ENCODE results near the gene SPAG9.

Gene SPAG9

GRCh38 chr17:50935221-50935995, 185.3 kb downstream of the SPAG9 start:
- Histone ChIP-seq H2AK5ac (ENCODE audit: low read length) (no peak overlapping the region), H2BK5ac (ENCODE audit: low read length) (no peak overlapping the region), H3K27me3 (ENCODE audit: insufficient read depth, low read length, poor library complexity) (no peaks in the 10 kb centered on the region), H3K56ac (ENCODE audit: low read length) (no peak overlapping the region), H3K79me2 (ENCODE audit: control insufficient read depth, insufficient read depth, low read length) (no peaks in the 10 kb centered on the region), H3K9ac (ENCODE audit: low read length) (no peak overlapping the region), H4K5ac (ENCODE audit: low read length) (no peak overlapping the region), H2BK15ac (replicated peaks; ENCODE audit: low read depth) (no peak overlapping the region), H3K18ac (ENCODE audit: low read length) (no peak overlapping the region), H3K23ac (ENCODE audit: low read length) (no peak overlapping the region), H3K36me3 (ENCODE audit: control insufficient read depth, insufficient read depth, low read length) (no peaks in the 10 kb centered on the region), H3K27ac (ENCODE audit: low read depth, low read length) (no peak overlapping the region), H2BK120ac (ENCODE audit: low read depth, low read length) (no peak overlapping the region), H3K4ac (ENCODE audit: low read depth, low read length) (no peak overlapping the region), H3K4me1 (ENCODE audit: control insufficient read depth, low read depth, low read length) (no peaks in the 10 kb centered on the region), H4K8ac (ENCODE audit: low read depth, low read length) (no peak overlapping the region), H3K4me3 (ENCODE audit: low read length) (no peak overlapping the region), H3K4me2 (ENCODE audit: low read length) (no peak overlapping the region), H3K79me1 (ENCODE audit: low read length) (no peaks in the 10 kb centered on the region)
- no peak for DNase-seq
- WGBS (ENCODE audit: extremely low coverage, insufficient coverage, low lambda C conversion rate): no CpG with 5 or more reads among the region's 16 CpGs

DNA sequence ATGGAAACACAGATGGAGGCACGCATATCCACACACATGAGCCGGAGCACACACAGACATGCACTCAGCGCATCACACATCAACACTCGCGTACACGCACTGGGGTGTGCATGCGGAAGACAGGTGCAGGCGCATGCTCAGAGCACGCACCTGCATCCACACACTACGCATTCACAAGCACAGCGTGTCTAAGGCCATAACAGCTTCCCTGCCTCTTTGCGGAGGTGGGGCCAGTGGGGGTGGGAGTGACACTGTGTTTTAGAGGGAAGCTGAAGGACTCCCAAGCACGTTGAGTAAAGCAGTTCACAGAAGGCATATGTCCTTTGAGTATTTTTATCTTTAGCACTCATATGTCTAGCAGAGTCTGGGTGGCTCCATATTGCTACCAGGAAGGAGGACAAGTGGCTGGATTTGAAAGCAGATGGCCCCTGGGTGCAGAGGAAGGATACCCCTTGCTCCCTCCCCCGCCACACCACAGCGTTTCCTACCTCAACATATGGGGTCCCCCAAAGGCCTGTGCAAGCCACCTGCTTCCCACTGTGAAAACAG, 185.9 kb downstream of the SPAG9 start:
- Histone ChIP-seq H3K27ac (ENCODE audit: low read depth, low read length) (no peak overlapping the region), H3K23ac (ENCODE audit: low read length) (no peak overlapping the region), H2AK5ac (ENCODE audit: low read length) (no peak overlapping the region), H3K4me1 (ENCODE audit: control insufficient read depth, low read depth, low read length) (no peaks in the 10 kb centered on the region), H4K5ac (ENCODE audit: low read length) (no peak overlapping the region), H3K27me3 (ENCODE audit: insufficient read depth, low read length, poor library complexity) (no peaks in the 10 kb centered on the region), H2BK120ac (ENCODE audit: low read depth, low read length) (no peak overlapping the region), H3K4me2 (ENCODE audit: low read length) (no peak overlapping the region), H3K79me2 (ENCODE audit: control insufficient read depth, insufficient read depth, low read length) (no peaks in the 10 kb centered on the region), H3K4me3 (ENCODE audit: low read length) (no peak overlapping the region), H2BK15ac (replicated peaks; ENCODE audit: low read depth) (no peak overlapping the region), H3K18ac (ENCODE audit: low read length) (no peak overlapping the region), H2BK5ac (ENCODE audit: low read length) (no peak overlapping the region), H3K79me1 (ENCODE audit: low read length) (no peaks in the 10 kb centered on the region), H4K8ac (ENCODE audit: low read depth, low read length) (no peak overlapping the region), H3K4ac (ENCODE audit: low read depth, low read length) (no peak overlapping the region), H3K36me3 (ENCODE audit: control insufficient read depth, insufficient read depth, low read length) (no peaks in the 10 kb centered on the region), H3K9ac (ENCODE audit: low read length) (no peak overlapping the region), H3K56ac (ENCODE audit: low read length) (no peak overlapping the region)
- no peak for DNase-seq
- WGBS (ENCODE audit: extremely low coverage, insufficient coverage, low lambda C conversion rate): no CpG with 5 or more reads among the region's 15 CpGs

- no CpG with 5 or more reads among the region's 4 CpGs for WGBS (ENCODE audit: extremely low coverage, insufficient coverage, low lambda C conversion rate)
- H3K18ac ChIP-seq (ENCODE audit: low read length): no peak overlapping the region
Measured at GRCh38 chr17:50934161-50934560, 186.5 kb downstream of the SPAG9 start.

DNA sequence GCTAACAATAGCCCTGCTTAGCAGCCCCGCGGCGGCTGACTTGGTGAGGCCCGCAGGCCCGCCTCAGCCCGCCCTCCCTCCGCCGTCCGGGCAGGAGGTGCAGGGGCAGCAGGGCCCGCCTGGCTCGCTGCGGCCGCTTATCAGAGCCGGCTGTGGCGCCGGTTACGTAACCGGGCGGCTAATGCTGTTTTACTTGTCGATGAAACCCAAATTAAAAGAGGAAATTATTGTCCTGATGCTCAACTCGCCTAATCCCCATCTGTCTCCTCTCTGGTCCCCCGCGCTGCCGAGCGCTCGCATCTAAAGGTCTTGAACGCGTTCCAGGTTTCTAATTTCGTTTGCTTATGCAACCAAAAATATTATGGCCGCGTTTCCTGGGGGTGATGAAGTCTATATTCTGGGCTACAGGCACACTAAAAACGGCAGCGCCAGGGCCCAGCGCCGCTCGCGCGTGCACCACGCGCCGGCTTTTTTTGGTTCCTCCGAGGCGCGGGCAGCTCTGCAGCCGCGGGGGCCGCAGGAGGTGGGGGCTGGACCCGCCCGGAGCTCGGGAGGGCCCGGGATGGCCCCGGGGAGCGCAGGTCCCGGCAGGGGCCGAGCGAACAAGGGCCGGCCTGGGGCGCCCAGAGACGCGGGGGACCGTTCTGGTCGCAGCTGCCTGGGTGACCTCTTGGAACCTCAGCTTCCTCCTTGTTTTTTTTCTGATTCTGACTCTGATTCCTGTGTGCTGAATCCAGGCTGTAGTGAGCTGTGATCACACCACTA, 189.3 kb downstream of the SPAG9 start:
- H3K36me3 ChIP-seq (ENCODE audit: control insufficient read depth, insufficient read depth, low read length): no peaks in the 10 kb centered on the region

More at GRCh38 chr17:50934161-50934560, 186.5 kb downstream of the SPAG9 start:
- H3K4ac ChIP-seq (ENCODE audit: low read depth, low read length): no peak overlapping the region
- no peaks in the 10 kb centered on the region for H3K27me3 ChIP-seq (ENCODE audit: insufficient read depth, low read length, poor library complexity)
- H4K5ac ChIP-seq (ENCODE audit: low read length): no peak overlapping the region
- no peak overlapping the region for H2BK120ac ChIP-seq (ENCODE audit: low read depth, low read length)
- DNase-seq: no peak
- H2BK5ac ChIP-seq (ENCODE audit: low read length): no peak overlapping the region
- H3K4me3 ChIP-seq (ENCODE audit: low read length): no peak overlapping the region
- H2BK15ac ChIP-seq (replicated peaks; ENCODE audit: low read depth): no peak overlapping the region
- H3K23ac ChIP-seq (ENCODE audit: low read length): no peak overlapping the region
- no peaks in the 10 kb centered on the region for H3K36me3 ChIP-seq (ENCODE audit: control insufficient read depth, insufficient read depth, low read length)
- H3K9ac ChIP-seq (ENCODE audit: low read length): no peak overlapping the region
- H3K79me2 ChIP-seq (ENCODE audit: control insufficient read depth, insufficient read depth, low read length): no peaks in the 10 kb centered on the region
- H3K4me1 ChIP-seq (ENCODE audit: control insufficient read depth, low read depth, low read length): no peaks in the 10 kb centered on the region
- no peaks in the 10 kb centered on the region for H3K79me1 ChIP-seq (ENCODE audit: low read length)
- H3K27ac ChIP-seq (ENCODE audit: low read depth, low read length): no peak overlapping the region
- no peak overlapping the region for H4K8ac ChIP-seq (ENCODE audit: low read depth, low read length)
- no peak overlapping the region for H3K4me2 ChIP-seq (ENCODE audit: low read length)
- H2AK5ac ChIP-seq (ENCODE audit: low read length): no peak overlapping the region
- no peak overlapping the region for H3K56ac ChIP-seq (ENCODE audit: low read length)

DNA sequence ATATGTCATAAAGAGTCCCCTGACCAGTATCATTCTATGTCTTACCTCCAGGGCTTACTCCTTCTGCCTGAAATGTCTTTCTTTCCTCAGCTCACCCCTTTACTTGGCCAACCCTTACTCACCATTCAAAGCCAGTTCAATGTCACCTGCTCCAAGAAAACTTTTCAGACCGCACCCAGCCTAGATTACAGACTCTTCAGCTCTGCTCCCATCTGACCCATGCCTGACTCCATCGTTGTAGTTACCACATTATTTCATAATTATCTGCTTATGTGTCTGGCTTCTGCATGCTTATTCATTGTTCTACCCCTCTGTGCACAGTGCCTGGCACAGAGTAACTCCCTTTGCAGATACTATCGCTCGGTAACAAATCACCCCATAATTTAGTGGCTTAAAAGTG, 192.0 kb downstream of the SPAG9 start:
- no peak overlapping the region for H2AK5ac ChIP-seq (ENCODE audit: low read length)
- no CpG with 5 or more reads among the region's 4 CpGs for WGBS (ENCODE audit: extremely low coverage, insufficient coverage, low lambda C conversion rate)

More for the DNA sequence above, 189.3 kb downstream of the SPAG9 start:
- Histone ChIP-seq H2BK120ac (ENCODE audit: low read depth, low read length) (peak overlapping the region; percentile 73), H4K5ac (ENCODE audit: low read length) (no peak overlapping the region), H3K79me2 (ENCODE audit: control insufficient read depth, insufficient read depth, low read length) (no peaks in the 10 kb centered on the region), H3K9ac (ENCODE audit: low read length) (peak overlapping the region; percentile 57), H4K8ac (ENCODE audit: low read depth, low read length) (no peak overlapping the region), H3K4me3 (ENCODE audit: low read length) (peak overlapping the region; percentile 43), H3K27ac (ENCODE audit: low read depth, low read length) (no peak overlapping the region), H3K23ac (ENCODE audit: low read length) (no peak overlapping the region), H3K4ac (ENCODE audit: low read depth, low read length) (no peak overlapping the region), H3K4me1 (ENCODE audit: control insufficient read depth, low read depth, low read length) (no peaks in the 10 kb centered on the region), H3K79me1 (ENCODE audit: low read length) (no peaks in the 10 kb centered on the region), H3K56ac (ENCODE audit: low read length) (peak overlapping the region; percentile 71), H3K27me3 (ENCODE audit: insufficient read depth, low read length, poor library complexity) (no peaks in the 10 kb centered on the region), H3K18ac (ENCODE audit: low read length) (peak overlapping the region; percentile 72), H2AK5ac (ENCODE audit: low read length) (no peak overlapping the region), H2BK5ac (ENCODE audit: low read length) (no peak overlapping the region), H2BK15ac (replicated peaks; ENCODE audit: low read depth) (peak overlapping the region; percentile 93), H3K4me2 (ENCODE audit: low read length) (peak overlapping the region; percentile 73)
- peak; percentile 89 for DNase-seq
- WGBS (ENCODE audit: extremely low coverage, insufficient coverage, low lambda C conversion rate): no CpG with 5 or more reads among the region's 62 CpGs

More for the DNA sequence above, 192.0 kb downstream of the SPAG9 start:
- Histone ChIP-seq H4K5ac (ENCODE audit: low read length) (no peak overlapping the region), H2BK5ac (ENCODE audit: low read length) (no peak overlapping the region), H3K9ac (ENCODE audit: low read length) (no peak overlapping the region), H3K23ac (ENCODE audit: low read length) (no peak overlapping the region), H3K27me3 (ENCODE audit: insufficient read depth, low read length, poor library complexity) (no peaks in the 10 kb centered on the region), H3K4me1 (ENCODE audit: control insufficient read depth, low read depth, low read length) (no peaks in the 10 kb centered on the region), H3K4me2 (ENCODE audit: low read length) (no peak overlapping the region), H3K79me2 (ENCODE audit: control insufficient read depth, insufficient read depth, low read length) (no peaks in the 10 kb centered on the region), H3K56ac (ENCODE audit: low read length) (no peak overlapping the region), H2BK120ac (ENCODE audit: low read depth, low read length) (no peak overlapping the region), H3K4ac (ENCODE audit: low read depth, low read length) (no peak overlapping the region), H3K4me3 (ENCODE audit: low read length) (no peak overlapping the region), H3K79me1 (ENCODE audit: low read length) (no peaks in the 10 kb centered on the region), H2BK15ac (replicated peaks; ENCODE audit: low read depth) (no peak overlapping the region), H3K27ac (ENCODE audit: low read depth, low read length) (no peak overlapping the region), H3K18ac (ENCODE audit: low read length) (no peak overlapping the region), H4K8ac (ENCODE audit: low read depth, low read length) (no peak overlapping the region), H3K36me3 (ENCODE audit: control insufficient read depth, insufficient read depth, low read length) (no peaks in the 10 kb centered on the region)
- no peak for DNase-seq
